GM23338 (cell line): ENCODE measurements around the gene LRCH3.

Experiments
- CREB1 ChIP-seq: fragments of 250-450 bp; sonication (Bioruptor Pico); IDR thresholded peaks from 2 replicates; pipeline ENCODE4 v1.5.0; 2020; ENCODE audit warnings: low read depth, mild to moderate bottlenecking, moderate library complexity
- CTCF ChIP-seq, 2 experiments: fragments of 200-600 bp in 1 of 2; sonication (generic) in 1 of 2; conservative IDR thresholded peaks; 2 replicates each; pipeline versions ENCODE4 v1.5.1 to v1.6.1; 2016 to 2017; ENCODE audit warnings: antibody characterized with exemption in 2 of 2, low read depth in 2 of 2, mild to moderate bottlenecking in 2 of 2, moderate library complexity in 1 of 2
- EZH2phosphoT487 ChIP-seq: fragments of 200-600 bp; sonication (generic); IDR thresholded peaks from one replicate; pipeline ENCODE4 v1.8.1; 2018; ENCODE audit warnings: antibody characterized with exemption; ENCODE audit not compliant: unreplicated experiment
- JUNB ChIP-seq: IDR thresholded peaks from one replicate; pipeline ENCODE4 v1.6.1; 2016; ENCODE audit warnings: antibody characterized with exemption; ENCODE audit not compliant: unreplicated experiment
- POLR2AphosphoS5 ChIP-seq: IDR thresholded peaks from 2 replicates; pipeline ENCODE4 v1.6.1; 2016; ENCODE audit warnings: antibody characterized with exemption, low read depth
- REST ChIP-seq: IDR thresholded peaks from one replicate; pipeline ENCODE4 v1.6.1; 2018; ENCODE audit warnings: antibody characterized with exemption; ENCODE audit not compliant: unreplicated experiment
- ZNF114 ChIP-seq: fragments of 250-450 bp; sonication (Bioruptor Pico); IDR thresholded peaks from 2 replicates; pipeline ENCODE4 v1.5.0; 2020; ENCODE audit warnings: mild to moderate bottlenecking, moderate library complexity

- TF ChIP-seq CTCF (conservative IDR thresholded peaks at IDR 0.05; ENCODE audit: low read depth in 2 of 2) (no peak), JUNB (no peak), ZNF114 (CRISPR knock-in tag) (no peak), EZH2phosphoT487 (no peak), REST (no peak), CREB1 (CRISPR knock-in tag) (no peak), POLR2AphosphoS5 (no peak)
These were observed 7.8 kb downstream of the LRCH3 start for GRCh38 chr3:197798863-197799262.
